Pons (tissue), 1 donor: ENCODE results near the gene RRP1B.

Experiments
- DNase-seq: peaks from one replicate; pipeline ENCODE4 v3.0.0-alpha.2; 2016; ENCODE audit warnings: low spot score

Gene RRP1B

GRCh38 chr21:43727519-43728153 lies 68.3 kb downstream of the RRP1B start:
- DNase-seq: no peak

- no peak for DNase-seq
These were observed 68.8 kb downstream of the RRP1B start for GRCh38 chr21:43728154-43728466.

DNA sequence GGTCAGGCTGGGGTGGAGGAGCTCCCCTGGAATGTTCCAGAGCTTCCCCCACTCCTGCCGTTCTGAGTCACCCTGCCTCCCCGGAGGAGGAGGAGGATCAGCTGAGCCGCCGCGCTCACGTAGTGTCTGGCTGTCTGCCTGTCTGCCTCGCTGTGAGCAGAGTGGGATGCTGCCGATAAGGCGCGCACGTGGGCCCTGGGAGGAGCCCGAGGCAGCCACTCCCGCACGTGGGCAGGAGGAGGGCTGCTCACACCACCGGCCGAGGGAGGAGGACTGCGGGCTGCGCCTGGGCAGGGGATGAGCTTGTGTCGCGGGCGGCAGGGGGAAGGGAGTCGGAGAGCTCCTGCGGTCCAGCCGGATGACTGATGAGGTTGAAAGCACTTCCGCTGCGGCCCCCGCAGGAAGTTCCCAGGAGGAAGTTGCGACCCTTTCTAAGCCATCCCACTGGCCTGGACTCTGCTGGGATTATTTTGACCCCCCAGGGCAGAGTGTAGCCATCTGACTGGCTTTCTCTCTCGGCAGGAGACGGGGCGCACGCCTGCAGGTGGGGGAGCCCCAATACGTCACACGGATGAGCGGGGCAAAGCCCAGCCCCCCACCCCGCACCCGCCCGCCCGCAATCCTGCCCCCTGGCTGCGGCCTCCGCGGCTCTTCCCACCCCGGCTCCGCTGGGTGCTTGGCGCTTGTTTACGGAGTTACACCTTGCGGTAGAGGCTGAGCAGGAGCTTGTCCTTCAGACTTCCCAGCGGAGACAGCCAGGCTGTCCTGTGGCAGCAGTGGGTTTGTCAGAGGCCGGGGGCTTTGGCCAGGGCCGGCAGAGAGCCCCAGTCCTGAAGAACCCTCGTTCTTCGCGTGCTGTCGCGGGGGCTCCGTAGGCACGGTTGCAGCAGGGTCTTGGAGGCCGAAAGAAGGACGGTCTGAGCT lies 69.4 kb downstream of the RRP1B start:
- peak; percentile 89 for DNase-seq

GRCh38 chr21:43731476-43731875 lies 72.1 kb downstream of the RRP1B start:
- no peak for DNase-seq

DNA sequence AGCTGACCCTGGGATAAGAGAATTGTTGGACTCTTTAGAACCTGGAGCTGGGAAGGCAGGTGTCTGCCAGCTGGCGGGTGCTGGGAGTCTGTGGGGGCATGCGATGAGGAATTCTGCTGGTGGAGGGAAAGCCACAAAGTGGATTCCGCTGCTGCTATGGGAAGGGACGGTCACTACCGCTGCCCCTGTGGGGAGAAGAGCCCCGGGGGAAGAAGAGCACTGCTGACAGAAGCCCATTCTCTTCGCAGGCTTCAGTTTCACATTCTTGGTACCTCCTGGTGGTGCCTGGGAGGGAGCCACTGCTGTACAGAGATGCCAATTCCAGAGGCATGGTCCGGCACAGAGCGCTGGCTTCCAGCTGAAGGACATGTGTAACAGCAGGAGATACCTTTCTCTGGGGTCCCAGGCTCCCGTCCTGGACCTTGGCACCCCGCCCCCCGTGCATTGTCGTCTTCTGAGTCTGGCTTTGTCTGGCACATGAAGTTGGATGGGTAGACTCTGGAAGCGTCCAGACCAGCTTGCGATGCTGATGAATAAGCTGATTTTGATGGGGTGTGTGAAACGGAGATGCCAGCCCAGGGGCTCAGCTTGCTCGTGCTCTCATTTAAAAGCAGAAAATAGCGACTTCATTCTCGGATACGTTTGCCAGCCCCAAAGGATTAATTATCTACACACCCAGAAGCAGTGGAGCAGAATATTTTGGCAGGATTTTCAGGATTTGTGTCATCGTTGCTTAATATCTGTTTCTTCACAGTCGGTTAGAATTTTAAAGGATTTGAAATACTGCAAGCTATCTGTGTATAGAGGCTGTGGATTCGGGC lies 72.7 kb downstream of the RRP1B start:
- DNase-seq: peak; percentile 64

GRCh38 chr21:43733060-43733459 lies 73.7 kb downstream of the RRP1B start:
- DNase-seq: no peak

DNA sequence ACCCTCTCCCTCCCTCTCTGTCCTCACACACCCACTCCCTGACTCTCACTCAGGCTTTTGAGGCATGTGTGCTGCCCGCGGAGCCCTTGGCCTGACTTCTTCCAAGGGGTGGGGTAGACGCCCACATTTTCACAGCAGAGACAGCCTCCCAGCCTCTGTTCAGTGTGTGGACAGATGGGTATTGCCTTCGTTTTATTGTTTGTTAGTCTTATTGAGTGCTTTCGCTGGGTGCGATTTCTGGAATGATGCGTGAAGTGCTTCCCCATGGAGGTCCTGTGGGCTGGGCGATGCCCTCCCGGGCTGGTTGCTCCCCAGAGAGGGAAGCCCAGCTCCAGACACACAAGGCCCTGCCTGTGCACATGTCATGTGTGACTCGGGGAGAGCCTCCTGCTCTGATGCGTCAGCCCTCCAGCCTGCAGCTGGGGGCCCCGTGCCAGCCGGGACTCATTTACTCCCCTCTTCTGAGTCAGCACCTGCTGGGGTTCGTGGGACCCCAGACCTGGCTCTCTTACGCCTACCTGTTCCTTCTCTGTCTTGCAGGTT lies 74.2 kb downstream of the RRP1B start:
- DNase-seq: no peak

DNA sequence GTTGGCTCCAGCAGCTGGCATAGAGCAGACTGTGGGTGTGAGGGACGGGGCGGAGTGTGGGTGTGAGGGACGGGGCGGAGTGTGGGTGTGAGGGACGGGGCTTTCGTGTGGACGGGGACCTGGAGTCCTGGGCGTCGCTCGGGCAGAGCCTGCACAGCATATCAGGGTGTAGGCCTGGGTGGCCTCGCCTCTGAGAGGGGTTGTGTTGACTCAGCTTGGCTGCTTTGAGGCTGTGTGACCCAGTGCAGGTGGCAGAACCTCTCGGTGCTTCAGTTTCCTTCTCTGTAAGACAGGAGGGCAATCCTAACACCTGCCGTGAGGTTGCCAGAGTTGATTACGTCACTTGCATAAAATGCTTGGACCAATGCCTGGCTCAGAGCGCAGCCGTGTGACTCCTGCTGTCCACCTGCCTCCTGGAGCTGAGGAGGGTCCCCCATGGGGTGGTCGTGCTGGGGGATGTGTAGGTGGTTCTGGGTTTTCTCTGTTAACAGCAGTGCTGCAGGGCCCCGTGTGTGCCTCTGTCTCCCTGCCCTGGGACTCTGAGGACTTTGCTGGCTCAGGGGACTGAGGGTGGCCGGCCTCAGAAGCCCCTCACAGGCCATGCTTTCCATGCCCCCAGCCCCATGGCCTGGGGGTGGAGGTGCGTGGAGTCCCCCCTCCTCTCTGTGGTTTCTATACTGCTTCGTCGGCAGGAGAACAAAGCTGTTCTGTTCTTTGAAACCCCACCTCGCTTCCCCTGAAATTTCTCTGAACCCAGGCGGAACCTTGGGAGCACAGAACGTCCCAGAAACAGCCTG lies 75.0 kb downstream of the RRP1B start:
- DNase-seq: no peak

- DNase-seq: no peak
These were observed 75.5 kb downstream of the RRP1B start for GRCh38 chr21:43734928-43735229.

- no peak for DNase-seq
These were observed 76.1 kb downstream of the RRP1B start for GRCh38 chr21:43735236-43736091.

DNA sequence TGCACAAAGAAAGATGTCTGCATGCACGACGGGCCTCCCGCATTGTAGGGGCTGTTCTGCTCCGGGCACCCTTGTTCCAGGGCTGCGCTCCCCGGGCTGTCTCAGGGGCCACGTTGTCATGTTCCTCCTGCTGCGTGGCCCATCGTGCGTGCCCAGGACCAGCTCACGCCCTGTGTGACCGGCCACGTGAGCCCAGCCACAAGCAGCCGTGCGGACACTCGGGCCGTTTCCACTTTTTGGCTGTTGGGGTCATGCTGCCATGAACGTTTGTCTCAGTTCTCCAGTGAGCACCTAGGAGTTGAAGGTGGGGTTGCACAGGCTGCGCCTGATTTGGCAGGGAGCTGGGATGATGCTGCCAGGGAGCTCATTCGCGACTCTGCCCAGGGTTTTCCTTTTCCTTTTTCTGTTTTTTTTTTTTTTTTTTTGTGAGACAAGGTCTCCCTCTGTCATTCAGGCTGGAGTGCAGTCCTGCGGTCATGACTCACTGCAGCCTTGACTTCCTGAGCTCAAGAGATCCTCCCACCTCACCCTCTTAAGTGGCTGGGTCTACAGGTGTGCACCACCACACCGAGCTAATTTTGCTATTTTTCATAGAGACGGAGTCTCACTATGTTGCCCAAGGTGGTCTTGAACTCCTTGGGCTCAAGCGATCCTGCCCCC lies 77.0 kb downstream of the RRP1B start:
- DNase-seq: no peak

GRCh38 chr21:43737158-43737950 lies 78.0 kb downstream of the RRP1B start:
- no peak for DNase-seq

- DNase-seq: no peak
These were observed 80.5 kb downstream of the RRP1B start for GRCh38 chr21:43739621-43740435.

DNA sequence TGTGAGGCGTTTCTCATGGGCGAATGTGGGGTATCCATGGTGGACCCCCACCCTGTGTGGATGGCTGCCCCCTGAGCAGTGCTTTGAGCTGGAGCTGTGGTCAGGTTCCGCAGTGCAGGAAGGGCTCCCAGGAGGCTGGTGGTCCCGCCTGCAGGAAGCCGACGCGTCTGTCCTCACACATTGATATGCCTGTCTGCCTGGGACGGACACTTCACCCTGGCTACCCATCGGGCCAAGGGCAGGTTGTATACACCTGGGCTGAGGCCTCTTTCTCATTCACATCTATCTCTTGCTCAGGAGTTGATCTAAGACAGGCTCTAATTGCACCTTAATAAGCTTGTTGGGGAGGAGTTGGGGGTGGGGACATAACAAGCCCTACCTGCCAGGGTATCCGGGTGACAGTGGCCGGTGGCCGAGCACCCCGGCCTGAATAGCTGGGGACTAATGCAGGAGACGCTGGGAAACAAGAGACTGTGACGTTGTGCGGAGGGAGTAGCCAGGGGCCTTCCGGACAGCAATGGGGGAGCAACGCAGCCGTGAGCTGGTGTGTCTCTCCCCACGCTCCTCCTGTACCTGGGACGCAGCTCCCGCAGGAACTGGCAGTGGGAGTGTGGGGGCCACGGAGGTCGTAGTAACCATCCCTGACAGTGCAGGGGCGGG lies 81.3 kb downstream of the RRP1B start:
- no peak for DNase-seq

DNA sequence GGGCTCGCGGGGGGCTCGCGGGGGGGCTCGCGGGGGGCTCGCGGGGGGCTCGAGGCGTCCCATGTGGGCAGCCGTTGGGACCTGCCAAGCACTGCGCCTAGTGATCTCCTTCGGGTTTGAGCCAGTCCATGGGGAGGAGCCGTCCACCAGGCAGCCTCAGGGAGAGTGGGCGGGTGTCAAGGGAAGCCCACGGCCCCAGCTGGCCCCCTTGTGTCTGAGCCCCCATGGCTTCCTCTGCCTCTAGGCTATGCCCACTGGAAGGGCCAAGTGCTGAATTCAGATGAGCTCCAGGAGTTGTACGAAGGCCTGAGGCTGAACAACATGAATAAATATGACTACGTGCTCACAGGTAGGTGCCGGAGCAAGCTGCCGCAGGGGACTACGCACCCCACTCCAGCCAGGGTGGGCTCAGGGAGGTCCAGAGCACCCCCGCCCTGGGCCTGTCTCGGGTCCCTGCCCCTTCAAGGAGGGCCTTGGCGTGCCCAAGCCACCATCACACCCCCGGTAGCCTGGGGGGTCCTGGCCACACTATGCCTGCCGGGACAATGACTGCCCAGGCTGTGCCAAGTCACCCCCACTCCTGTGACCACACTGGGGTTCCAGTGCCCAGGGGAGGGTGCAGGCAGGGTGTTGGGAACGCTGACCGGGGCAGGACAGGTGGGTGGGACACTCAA lies 82.2 kb downstream of the RRP1B start:
- no peak for DNase-seq

DNA sequence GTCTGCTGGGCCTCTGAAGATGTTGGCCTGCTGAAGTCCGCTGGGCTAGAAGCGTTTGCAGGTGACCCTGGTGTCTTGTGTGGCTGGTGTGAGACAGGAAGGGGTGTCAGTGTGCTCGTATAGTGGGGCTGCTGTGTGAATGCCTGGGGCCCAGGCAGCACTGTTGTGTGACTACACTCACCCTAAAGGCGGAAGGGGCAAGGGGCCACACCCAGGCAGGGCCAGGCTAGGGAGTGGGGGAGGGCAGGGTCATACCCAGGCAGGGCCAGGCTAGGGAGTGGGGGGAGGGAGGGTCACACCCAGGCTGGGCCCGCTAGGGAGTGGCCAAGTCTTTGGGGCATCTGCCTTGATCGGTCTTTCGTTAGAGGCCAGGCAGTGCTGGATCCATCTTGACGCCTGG lies 84.6 kb downstream of the RRP1B start:
- DNase-seq: no peak

- DNase-seq: no peak
These were observed 85.4 kb downstream of the RRP1B start for GRCh38 chr21:43744725-43745124.
